CD14-positive monocyte (primary cell): Measurements from ENCODE around the gene JAKMIP2. TPM values are rescaled to one million over a fixed set of nuclear protein-coding genes. Genes with fewer than 3 reads are reported as not detected.

Experiments used
- DNase-seq, 3 donors: peaks; one replicate each; pipeline ENCODE4 v3.0.0-alpha.2; 2011 to 2022
- H2AFZ ChIP-seq: 2 replicates; pipeline ENCODE4 v1.6.0; 2012; ENCODE audit warnings: mild to moderate bottlenecking, low read depth, low read length, inconsistent platforms; ENCODE audit not compliant: insufficient read depth, poor library complexity, severe bottlenecking
- H3K27ac ChIP-seq, 2 donors: 1 replicate in 1 of 2; 2 replicates in 1 of 2; pipeline ENCODE4 v1.5.1; 2012 to 2013; ENCODE audit warnings: low read length in 2 of 2, control low read depth in 1 of 2, inconsistent platforms in 1 of 2, low read depth in 1 of 2, mild to moderate bottlenecking in 1 of 2
- H3K27me3 ChIP-seq, 2 donors: one replicate each; pipeline versions ENCODE4 v1.6.0 to v1.6.1; 2011 to 2013; ENCODE audit warnings: low read length in 2 of 2; ENCODE audit not compliant: control insufficient read depth in 2 of 2, insufficient read depth in 2 of 2
- H3K36me3 ChIP-seq, 2 donors: replicated peaks in 1 of 2; 1 replicate in 1 of 2; 2 replicates in 1 of 2; pipeline versions ENCODE4 v1.5.1 to v1.6.1; 2012 to 2013; ENCODE audit warnings: low read length in 2 of 2, control low read depth in 1 of 2, inconsistent platforms in 1 of 2, mild to moderate bottlenecking in 1 of 2; ENCODE audit not compliant: insufficient read depth in 2 of 2, control insufficient read depth in 1 of 2
- H3K4me1 ChIP-seq, 2 donors: 1 replicate in 1 of 2; 2 replicates in 1 of 2; pipeline versions ENCODE4 v1.5.1 to v1.6.1; 2012 to 2013; ENCODE audit warnings: low read length in 2 of 2, control low read depth in 1 of 2, inconsistent platforms in 1 of 2, mild to moderate bottlenecking in 1 of 2, moderate library complexity in 1 of 2; ENCODE audit not compliant: insufficient read depth in 2 of 2, control insufficient read depth in 1 of 2
- H3K4me2 ChIP-seq: replicated peaks from 2 replicates; pipeline ENCODE3; 2012; ENCODE audit warnings: low read length, moderate library complexity, mild to moderate bottlenecking; ENCODE audit not compliant: poor library complexity, severe bottlenecking; ENCODE audit errors: extremely low read depth
- H3K4me3 ChIP-seq, 3 experiments: fragments of 200-600 bp in 1 of 3; sonication (generic) in 1 of 3; replicated peaks in 1 of 3; 1 replicate in 2 of 3; 2 replicates in 1 of 3; pipeline ENCODE4 v1.5.1; 2011 to 2013; ENCODE audit warnings: low read length in 3 of 3, mild to moderate bottlenecking in 3 of 3, control low read depth in 2 of 3, low read depth in 2 of 3, inconsistent platforms in 1 of 3, moderate library complexity in 1 of 3
- H3K79me2 ChIP-seq: 2 replicates; pipeline ENCODE4 v1.6.0; 2012; ENCODE audit warnings: mild to moderate bottlenecking, control low read depth, inconsistent platforms, low read length, moderate library complexity; ENCODE audit not compliant: insufficient read depth
- H3K9ac ChIP-seq: 2 replicates; pipeline ENCODE4 v1.6.0; 2017; ENCODE audit warnings: low read length, mild to moderate bottlenecking; ENCODE audit not compliant: insufficient read depth, poor library complexity, severe bottlenecking
- H3K9me3 ChIP-seq, 2 donors: replicated peaks in 1 of 2; 1 replicate in 1 of 2; 2 replicates in 1 of 2; pipeline versions ENCODE4 v1.5.1 to v1.6.1; 2012 to 2013; ENCODE audit warnings: low read length in 2 of 2, control low read depth in 1 of 2; ENCODE audit not compliant: control insufficient read depth in 1 of 2, insufficient read depth in 1 of 2
- H4K20me1 ChIP-seq: 2 replicates; pipeline ENCODE4 v1.6.0; 2012; ENCODE audit warnings: mild to moderate bottlenecking, low read length, control low read depth, moderate library complexity; ENCODE audit not compliant: insufficient read depth
- H3K27ac Mint-ChIP-seq, 7 donors: one replicate each; pipeline ENCODE4 v1.8.0; 2020; ENCODE audit warnings: mild to moderate bottlenecking in 7 of 7, mixed read lengths in 7 of 7, moderate library complexity in 6 of 7, inconsistent platforms in 2 of 7
- H3K27me3 Mint-ChIP-seq, 3 donors: one replicate each; pipeline ENCODE4 v1.8.0; 2021 to 2022; ENCODE audit warnings: low read depth in 3 of 3, mild to moderate bottlenecking in 3 of 3, mixed read lengths in 3 of 3, moderate library complexity in 3 of 3, inconsistent platforms in 1 of 3
- H3K36me3 Mint-ChIP-seq, 2 donors: one replicate each; pipeline ENCODE4 v1.8.0; 2020; ENCODE audit warnings: mixed read lengths in 2 of 2, inconsistent platforms in 1 of 2, mild to moderate bottlenecking in 1 of 2
- H3K4me1 Mint-ChIP-seq: one replicate; pipeline ENCODE4 v1.8.0; 2020; ENCODE audit warnings: mild to moderate bottlenecking, mixed read lengths
- H3K4me3 Mint-ChIP-seq, 2 donors: one replicate each; pipeline ENCODE4 v1.8.0; 2020; ENCODE audit warnings: mild to moderate bottlenecking in 2 of 2, mixed read lengths in 2 of 2, moderate library complexity in 1 of 2
- H3K9me3 Mint-ChIP-seq, 7 donors: one replicate each; pipeline ENCODE4 v1.8.0; 2020 to 2022; ENCODE audit warnings: mixed read lengths in 7 of 7, mild to moderate bottlenecking in 6 of 7, moderate library complexity in 6 of 7, inconsistent platforms in 2 of 7
- CTCF ChIP-seq: fragments of 200-600 bp; IDR thresholded peaks from one replicate; pipeline ENCODE4 v1.8.0; 2022; ENCODE audit warnings: antibody characterized with exemption, mild to moderate bottlenecking
- WGBS: methylation state at CpG from one replicate; pipeline ENCODE4 v1.1.5; 2013; ENCODE audit warnings: missing lambda C conversion rate; ENCODE audit not compliant: insufficient coverage; 5-methylcytosine and 5-hydroxymethylcytosine counted together
- intact Hi-C, 2 donors: fragments of 100-400 bp; cut with micrococcal nuclease; formaldehyde crosslinking; loops; one replicate each; pipeline versions ENCODE4 v1.15.0 to v1.15.1; 2023
- polyA plus RNA-seq, 3 donors: library from polyadenylated mRNA; depleted of rRNA in 1 of 3; unstranded in 2 of 3; stranded (reverse) in 1 of 3; fragments of 300-500 nt in 2 of 3; fragments of >200 nt in 1 of 3; fragmentation: Illumina TruSeq in 2 of 3; gene quantifications; 1 replicate in 2 of 3; 2 replicates in 1 of 3; pipeline ENCODE4 v1.2.3, GENCODE V29; 2012 to 2021

JAKMIP2 gene
- polyA plus RNA-seq, 3 donors: 0.02 TPM; not detected in 2

GRCh38 chr5:147673791-147674190 is 108.7 kb downstream of the JAKMIP2 start:
- Histone ChIP-seq H3K36me3 (no peaks in the 10 kb centered on the region), H4K20me1 (no peaks in the 10 kb centered on the region), H3K27ac (no peak overlapping the region), H2AFZ (no peak overlapping the region), H3K4me3 (no peak overlapping the region), H3K27me3 (no peaks in the 10 kb centered on the region), H3K9ac (no peak overlapping the region), H3K4me1 (no peaks in the 10 kb centered on the region), H3K9me3 (no peaks in the 10 kb centered on the region), H3K4me2 (no peak overlapping the region), H3K79me2 (no peaks in the 10 kb centered on the region)
- DNase-seq: no peak
- WGBS: no CpG with 5 or more reads among the region's 2 CpGs
- intact Hi-C loops: no loop called here
- Mint-ChIP-seq H3K27me3 (no peaks in the 10 kb centered on the region), H3K4me3 (no peak overlapping the region), H3K4me1 (no peaks in the 10 kb centered on the region), H3K36me3 (no peaks in the 10 kb centered on the region), H3K27ac (no peak overlapping the region), H3K9me3 (peaks cover 0 to 1% (median 0%) of the 10 kb centered on the region in 7 donors)
- TF ChIP-seq CTCF: no peak

GRCh38 chr5:147673266-147673665 is 109.3 kb downstream of the JAKMIP2 start:
- Mint-ChIP-seq H3K27me3 (no peaks in the 10 kb centered on the region), H3K4me1 (no peaks in the 10 kb centered on the region), H3K9me3 (peaks cover 0 to 1% (median 0%) of the 10 kb centered on the region in 7 donors), H3K27ac (no peak overlapping the region), H3K4me3 (no peak overlapping the region), H3K36me3 (no peaks in the 10 kb centered on the region)
- no peak for DNase-seq
- Histone ChIP-seq H2AFZ (no peak overlapping the region), H3K9me3 (no peaks in the 10 kb centered on the region), H4K20me1 (no peaks in the 10 kb centered on the region), H3K27ac (no peak overlapping the region), H3K27me3 (no peaks in the 10 kb centered on the region), H3K36me3 (no peaks in the 10 kb centered on the region), H3K79me2 (no peaks in the 10 kb centered on the region), H3K4me3 (no peak overlapping the region), H3K4me1 (no peaks in the 10 kb centered on the region), H3K9ac (no peak overlapping the region), H3K4me2 (no peak overlapping the region)
- 93% methylated on average over 3 of the region's 3 CpGs for WGBS
- no peak for TF ChIP-seq CTCF
- intact Hi-C loops: no loop called here
